ENCODE measurements around the gene NADSYN1.
A peak's percentile ranks its signal among the peaks of the same experiment; 100 is the strongest.

Gene NADSYN1

DNA sequence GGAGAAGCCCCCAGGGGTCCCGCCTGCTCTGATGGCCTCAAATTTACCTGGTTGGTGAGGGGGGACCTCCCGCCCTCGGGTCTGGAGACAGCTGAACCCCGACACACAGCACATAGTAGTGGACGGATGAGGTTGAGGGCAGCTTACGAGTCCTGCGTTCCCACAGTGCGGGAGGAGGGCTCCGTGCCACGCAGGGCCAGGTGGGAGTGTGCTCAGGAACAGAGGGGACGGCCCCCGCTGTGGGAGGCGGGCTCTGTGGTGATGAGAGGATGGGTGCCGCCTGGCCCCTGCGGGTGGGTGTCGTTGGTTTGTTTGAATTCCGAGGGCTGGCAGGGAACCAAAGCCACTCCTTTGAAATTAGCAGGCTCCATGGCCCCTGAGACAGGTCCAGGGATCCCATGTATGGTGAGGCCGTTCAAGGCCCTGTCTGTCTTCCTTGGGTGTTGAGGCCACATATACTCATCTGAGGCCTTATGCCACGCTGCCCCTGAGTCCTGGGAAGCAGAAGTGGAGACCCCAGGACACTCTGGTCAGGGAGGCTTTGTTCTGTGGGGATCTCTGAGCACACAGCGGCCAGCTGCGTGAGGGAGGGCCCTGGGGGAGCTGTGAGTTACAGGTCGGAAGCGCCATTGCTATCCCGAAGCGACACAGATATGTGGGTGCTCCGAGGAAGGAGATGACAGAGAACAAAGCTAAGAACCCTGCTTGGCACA, 21.9 kb downstream of the NADSYN1 start:
- no peak for DNase-seq

DNA sequence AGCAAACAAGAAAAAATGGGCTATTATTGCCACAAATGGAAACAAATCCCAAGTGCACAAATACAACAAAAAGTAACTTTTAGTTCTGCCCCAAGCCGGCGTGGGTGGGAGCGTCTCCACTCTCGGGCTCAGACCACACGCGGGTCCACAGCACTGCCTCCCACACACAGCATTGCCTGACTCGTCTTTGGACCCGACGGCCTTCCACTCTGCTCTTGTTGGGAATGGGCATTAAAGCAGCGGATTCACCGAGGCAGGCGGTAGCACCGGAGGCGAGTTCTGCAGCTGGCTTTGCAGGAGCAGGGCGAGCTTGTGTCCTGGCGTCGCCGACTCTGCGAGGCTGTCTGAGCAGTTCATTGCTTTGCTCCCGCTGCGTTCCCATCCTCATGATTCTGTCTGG, 23.0 kb downstream of the NADSYN1 start:
- no peak for DNase-seq

DNA sequence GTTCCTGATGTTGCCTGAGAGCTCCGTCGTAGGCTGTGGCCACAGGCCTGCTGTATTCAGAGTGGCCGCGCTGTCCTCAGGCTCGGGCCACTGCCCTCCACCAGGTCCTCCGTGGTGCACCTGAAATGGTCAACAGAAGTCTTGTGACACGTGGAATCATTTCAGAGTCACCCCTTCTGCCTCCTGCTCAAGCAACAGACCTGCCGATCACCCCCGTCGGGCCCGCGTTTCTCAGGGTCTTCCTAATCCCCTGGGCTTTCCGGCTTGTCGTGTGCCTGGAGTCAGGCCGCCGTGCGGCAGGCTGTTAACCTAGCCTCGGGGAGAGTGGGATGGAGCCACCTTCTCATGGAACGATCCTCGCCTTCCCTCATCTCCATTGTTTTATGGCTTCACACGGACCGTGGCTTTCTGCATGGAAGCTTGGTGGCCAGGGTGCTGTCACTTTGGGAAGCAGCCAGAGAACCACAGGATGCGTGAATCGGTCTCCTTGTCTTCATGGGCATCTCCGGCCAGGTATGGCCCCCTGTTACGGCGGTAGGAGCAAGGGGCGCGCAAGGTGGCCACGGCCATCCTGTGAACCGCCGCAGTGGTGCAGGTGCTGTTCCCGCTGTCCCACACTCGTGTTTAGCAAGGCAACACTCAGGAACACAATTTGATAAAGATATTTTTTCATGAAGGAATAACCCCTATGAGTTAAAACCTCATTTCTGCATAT, 24.1 kb downstream of the NADSYN1 start:
- no peak for DNase-seq

DNA sequence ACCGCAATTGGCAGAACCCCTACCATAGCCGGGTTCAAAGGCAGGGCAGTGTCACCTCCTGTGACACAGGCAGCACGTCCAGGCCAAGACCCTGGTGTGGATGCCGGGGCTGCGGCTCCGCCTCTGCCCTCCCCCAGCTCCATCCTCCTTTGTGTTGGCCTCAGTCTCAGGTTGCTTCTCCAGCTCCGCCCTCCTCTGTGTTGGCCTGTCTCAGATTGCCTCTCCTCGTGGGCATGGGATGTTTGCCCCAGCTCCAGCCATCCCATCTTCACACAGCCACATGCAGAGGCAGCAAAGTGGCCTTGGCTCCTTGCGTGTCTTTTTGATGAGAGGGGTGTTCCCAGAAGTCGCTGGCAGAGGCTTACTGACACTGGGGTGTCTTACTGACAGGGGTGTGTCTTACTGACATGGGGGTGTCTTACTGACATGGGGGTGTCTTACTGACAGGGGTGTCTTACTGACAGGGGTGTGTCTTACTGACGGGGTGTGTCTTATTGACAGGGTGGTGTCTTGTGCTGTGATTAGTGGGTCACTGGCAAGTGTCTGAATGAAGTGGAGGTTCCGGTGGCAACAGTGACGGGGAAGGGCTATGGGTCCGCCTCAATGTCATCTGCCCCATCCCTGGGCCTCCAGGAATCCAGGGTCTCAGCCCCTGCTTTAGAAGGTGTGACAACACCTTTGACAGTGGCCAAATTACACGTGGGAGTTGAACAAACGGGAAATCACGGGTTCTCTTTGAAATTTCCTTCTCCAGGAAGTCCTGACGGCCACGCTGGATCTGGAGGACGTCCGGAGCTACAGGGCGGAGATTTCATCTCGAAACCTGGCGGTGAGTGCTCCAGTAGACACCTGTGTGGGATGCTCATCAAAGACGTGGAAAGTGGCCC, 24.9 kb downstream of the NADSYN1 start:
- no peak for DNase-seq

DNA sequence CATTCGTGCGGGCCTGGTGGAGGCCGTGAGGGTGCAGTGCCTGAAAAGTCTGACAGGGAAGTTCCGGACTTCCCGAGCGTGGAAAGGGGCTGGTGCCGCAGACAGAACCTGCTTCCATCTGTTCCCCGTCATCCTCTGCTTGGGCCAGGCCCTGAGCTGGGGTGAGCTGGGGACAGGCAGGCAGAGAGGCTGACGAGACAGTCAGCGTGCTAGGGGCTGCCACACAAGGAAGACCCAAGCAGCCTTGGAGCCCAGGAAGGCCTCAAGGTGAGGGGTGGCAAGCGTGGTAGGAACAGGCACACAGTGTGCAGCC, 25.5 kb downstream of the NADSYN1 start:
- no peak for DNase-seq

DNA sequence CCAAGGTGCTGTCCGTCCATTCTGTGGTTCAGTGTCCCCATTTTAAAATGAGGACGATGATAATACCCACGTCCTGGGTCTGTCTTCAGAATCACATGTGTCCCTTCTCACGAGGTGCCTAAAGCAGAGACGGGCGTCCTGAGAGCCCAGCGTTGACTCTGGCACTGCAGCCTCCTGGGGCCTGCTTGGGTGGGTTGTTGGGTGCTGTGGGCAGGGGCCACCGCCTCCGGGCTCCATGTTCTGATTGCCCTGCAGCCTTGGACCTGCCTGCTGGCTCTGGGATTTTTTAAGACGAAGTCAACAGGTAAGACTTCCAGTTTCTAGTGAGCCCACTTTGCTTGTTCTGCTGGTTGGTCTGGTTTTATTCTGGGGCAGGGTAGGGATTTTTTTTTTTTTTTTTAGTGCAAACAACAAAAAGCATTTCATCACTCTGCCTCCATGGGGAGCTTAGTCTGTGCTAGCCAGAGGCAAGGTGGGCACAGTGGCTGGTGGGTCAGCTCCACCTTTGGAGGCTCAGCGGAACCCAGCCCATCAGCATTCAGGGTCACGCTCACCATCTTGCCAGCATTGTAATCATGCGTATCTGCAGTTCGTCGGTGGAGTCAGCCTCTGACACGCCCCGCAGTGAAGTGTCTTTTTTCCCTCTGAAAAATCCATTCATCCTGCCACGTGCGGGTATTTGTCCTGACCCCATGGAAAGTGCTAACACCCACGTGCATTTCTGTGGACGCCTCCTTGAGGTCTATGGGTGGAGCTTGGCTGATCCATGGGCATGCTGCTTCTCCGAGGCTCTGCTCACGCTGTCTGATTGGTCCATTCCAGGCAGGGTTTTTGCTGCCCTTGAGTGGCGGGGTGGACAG, 28.3 kb downstream of the NADSYN1 start:
- no peak for DNase-seq

DNA sequence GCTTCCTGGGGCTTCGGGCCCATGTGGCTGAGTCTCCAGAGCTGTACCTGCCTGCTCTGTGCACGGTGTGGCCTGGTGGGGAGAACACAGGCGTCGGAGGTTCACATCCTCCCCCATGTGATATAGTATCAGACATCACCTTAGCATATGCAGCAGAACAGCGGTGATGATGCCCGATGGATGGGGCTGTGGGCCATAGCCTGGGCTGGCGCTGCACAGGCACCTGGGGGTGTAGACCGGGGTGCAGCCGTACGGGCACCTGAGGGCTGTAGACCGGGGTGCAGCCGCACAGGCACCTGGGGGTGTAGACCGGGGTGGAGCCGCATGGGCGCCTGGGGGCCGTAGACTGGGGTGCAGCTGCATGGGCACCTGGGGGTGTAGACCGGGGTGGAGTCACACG, 29.2 kb downstream of the NADSYN1 start:
- DNase-seq, result no peak

DNA sequence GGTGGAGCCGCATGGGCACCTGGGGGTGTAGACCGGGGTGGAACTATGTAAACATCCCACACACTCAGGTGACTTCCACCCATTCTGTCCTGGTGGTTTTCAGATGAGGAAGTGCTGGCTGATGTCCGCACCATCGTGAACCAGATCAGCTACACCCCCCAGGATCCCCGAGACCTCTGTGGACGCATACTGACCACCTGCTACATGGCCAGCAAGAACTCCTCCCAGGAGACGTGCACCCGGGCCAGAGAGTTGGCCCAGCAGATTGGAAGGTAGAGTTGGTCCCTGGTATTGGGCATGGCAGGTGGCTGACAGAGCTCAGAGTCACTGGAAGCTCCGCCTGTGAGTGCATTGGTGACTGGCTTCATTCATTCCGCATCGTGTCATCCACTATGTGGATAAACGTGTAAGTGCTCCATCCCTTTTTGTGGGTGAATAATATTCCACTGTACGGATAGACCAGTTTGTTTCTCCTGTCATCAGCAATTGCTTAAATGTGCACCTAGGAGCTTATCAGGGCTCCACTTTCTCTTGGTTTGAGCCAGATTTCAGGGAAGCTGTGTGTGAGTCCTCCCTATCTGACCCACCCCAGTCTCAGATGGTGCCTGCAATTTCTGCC, 29.9 kb downstream of the NADSYN1 start:
- DNase-seq, result no peak

DNA sequence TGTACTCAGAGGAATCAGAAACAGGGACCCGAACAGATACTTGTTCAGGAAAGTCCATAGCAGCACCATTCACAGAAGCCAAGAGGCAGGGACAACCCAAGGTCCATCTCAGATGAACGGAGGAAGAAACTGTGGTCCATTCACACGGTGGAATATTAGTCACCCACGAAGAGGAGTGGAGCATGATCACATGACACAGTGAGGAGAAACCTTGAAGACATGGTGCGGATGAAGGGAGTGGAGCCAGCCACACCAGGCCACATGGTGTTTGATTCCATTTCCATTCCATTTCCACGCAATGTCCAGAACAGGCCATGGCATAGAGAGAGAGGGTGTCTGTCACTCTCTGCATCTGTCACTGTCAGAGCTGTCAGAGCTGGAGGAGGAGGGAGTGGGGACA, 30.7 kb downstream of the NADSYN1 start:
- no peak for DNase-seq

DNA sequence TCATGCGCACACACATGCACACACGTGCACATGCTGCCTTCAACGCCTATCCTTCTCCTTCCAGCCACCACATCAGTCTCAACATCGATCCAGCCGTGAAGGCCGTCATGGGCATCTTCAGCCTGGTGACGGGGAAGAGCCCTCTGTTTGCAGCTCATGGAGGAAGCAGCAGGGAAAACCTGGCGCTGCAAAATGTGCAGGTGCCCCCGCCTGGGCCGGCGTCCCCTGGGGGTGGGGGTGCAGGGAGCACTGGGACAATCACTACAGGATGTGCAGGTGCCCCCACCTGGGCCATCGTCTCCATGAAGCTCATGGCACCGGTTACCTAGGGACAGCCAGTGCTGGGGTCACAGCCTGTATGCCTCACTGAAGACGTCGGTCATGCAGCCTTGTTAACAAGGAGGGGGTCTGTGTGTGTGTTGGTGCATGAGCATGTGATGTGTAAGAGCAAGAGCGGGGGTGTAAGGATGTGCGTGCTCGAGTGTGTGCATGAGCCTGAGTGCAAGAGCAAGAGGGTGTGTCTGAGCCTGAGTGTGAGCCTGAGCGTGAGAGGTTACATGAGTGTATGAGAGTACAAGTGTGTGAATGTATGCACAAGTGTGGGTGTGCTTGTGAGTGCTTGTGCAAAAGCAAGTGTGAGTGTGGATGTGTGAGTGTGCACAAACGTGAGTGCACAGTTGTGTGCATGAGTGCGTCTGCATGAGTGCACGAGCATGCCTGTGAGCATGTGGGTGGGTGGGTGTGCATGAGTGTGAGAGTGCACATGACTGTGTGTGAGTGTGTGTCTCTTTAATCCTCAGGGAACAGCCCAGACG, 31.5 kb downstream of the NADSYN1 start:
- DNase-seq, result no peak

DNA sequence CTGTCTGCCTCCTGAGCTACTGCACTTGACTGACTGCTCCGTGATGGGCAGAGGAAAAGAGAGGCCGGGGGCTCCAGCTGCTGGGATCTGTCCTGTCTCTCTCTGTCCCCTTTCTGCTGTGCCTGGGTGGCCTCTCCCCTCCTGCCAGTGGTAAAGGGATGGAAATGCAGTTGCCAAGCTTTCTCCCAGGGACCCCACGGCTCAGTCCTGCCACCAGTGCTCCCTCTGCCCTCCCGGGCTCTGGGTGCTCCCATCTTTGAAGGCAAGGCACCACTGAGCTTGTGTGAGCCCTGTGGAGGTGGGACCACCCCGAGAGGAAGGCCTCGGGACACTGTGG, 32.0 kb downstream of the NADSYN1 start:
- DNase-seq, result no peak

DNA sequence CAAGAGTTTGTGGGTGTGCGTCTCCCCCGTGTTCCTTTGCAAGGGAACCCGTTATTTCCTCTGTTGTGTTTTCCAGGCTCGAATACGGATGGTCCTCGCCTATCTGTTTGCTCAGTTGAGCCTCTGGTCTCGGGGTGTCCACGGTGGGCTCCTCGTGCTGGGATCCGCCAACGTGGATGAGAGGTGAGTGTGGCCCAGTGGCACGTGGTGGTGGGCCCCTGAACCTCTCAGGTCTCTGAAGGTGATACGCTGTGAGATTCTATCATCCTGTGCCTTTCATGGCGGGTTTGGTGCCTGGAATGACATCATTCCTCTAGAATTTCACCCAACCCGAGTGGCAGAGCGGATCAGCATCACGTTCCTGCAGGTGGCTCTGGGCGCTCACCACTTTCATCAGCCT, 32.5 kb downstream of the NADSYN1 start:
- DNase-seq, result no peak

DNA sequence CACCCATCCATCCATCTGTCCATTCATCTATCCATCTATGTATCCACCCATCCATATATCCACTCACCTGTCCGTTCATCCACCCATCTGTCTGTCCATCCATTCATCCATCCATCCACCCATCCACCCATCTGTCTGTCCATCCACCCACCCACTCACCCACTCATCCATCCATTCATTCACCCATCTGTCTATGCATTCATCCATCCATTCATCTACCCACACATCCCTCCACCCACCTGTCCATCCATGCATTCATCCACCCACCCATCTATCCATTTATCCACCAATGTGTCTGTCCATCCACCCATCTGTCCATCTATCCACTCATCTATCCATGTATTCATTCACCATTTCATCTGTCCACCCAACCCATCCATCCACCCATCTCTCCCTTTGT, 33.3 kb downstream of the NADSYN1 start:
- no peak for DNase-seq

DNA sequence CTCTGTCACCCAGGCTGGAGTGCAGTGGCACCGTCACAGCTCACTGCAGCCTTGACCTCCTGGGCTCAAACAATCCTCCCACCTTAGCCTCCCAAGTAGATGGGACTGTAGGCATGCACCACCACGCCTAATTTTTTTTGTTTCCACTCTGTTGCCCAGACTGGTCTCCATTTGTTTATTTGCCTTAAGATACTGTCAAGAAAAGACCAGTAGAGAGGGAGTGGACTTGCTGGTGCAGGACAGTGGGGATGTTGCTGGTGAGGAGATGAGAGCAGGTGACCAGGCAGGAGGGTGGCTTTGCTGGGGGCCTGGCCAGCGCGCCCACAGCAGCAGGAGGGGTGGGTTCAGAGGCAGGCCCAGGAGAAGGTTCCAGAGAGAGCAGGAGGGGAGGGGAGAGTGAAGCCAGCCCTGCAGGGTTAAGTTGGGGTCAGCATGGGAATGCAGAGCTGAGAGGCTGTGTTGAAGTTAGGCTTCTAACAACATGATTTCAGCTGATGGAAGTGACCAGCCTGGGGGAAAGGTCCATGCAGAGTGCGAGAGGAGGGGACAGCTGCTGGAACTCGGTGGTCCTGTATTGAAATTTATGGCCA, 35.8 kb downstream of the NADSYN1 start:
- no peak for DNase-seq

DNA sequence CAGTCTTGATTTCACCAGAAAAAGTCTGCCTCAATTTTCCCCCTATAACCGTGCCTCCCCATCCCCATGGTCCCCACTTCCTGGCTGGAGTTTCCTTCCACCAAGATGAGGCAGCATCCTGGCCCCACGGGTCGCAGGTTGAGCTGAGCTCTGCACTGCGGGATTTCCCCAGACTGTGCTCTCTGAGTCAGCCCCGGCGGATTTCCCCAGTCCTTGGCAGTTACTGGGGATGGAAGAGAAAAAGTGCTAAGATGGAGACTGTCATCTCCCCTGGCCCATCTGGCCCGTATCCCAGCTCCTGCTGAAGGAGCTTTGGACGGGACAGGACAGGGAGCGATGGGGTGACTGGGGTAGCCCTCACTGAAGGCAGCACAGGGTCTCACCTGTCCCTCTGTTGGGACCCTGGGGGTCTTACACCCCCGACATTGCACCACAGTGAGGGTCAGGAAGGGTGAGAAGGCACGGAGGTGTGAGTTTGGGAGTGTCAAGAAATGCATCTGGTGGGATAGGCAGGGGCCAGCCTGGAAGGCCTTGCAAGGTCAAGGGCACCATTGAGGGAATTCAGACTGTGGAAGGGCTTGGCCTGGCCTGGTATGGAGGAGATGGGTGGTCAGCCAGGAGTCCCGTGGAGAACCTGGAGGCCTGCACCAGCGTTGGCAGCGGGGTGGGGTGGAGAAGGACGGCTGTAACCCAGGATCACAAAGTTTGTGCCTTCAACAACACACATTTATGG, 36.5 kb downstream of the NADSYN1 start:
- DNase-seq, result peak; percentile 50

DNA sequence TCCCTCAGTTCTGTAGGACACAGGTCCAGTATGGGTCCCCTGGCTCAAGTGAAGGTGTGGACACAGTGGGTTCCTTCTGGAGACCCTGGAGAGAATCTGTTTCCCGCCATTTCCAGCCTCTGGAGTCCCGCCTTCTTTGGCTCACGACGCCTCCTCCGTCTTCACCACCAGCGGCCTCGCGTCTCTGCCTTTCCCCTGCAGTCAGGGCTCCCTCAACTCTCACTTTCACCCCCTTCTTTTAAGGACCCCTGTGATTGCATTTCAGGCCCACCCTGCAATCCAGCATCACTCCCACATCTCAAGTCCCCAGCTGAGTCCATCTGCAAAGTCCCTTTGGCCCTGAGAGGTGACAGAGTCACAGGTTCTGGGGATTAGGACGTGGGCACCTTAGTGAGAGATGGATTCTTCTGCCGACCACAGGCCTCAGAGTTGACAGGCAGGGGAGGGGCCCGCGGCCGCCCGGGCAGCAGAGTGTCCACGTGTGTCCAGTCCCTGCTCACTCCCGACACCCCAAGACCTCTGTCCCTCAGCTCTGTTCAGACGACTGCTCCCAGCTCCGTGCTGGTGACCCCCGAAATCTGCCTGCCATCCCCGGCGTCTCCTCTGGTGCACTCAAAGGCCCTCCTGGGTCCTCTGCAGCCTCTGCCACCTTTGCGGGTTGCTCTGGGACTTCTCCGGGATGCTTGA, 37.2 kb downstream of the NADSYN1 start:
- no peak for DNase-seq

DNA sequence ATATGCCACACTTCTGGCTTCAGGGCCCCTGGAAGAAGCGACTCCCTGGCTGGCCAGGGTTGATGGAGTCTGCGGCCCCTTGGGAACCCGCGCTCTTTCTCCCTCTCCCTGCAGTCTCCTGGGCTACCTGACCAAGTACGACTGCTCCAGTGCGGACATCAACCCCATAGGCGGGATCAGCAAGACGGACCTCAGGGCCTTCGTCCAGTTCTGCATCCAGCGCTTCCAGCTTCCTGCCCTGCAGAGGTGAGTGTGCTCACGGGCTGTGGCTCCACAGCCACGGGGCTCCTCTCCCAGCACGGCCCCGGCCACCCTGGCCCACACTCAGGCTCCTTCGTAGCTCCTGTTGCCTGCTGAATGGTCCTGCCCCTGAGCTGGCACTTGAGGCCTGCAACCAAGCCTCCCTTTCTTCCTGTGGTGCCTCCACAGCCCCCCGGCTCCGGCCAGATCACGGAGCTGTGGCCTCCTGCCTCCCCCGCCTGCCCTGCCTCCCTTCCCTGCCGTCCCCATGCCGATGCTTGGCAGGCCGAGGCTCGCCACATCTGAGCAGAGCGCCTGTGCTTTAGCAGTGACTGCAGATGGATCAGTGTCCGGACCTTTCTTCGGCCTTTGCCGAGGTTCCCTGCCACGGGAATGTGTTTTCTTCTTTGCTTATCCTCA, 37.9 kb downstream of the NADSYN1 start:
- no peak for DNase-seq

DNA sequence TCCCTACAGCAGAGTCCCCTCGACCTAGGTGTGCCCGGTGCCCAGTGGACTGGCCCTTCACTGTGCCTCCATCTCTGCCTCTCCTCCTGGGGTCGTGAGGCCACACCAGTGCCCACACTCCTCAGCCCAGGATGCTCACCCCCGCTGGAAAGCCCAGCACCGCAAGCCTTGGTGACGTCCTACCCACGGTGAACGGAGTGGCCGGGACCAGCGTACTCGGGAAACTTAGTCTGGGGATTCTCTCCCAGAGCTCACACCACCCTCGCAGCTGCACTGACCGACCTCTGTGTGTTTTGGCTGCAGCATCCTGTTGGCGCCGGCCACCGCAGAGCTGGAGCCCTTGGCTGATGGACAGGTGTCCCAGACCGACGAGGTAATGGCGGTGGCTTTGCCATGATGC, 38.5 kb downstream of the NADSYN1 start:
- no peak for DNase-seq

DNA sequence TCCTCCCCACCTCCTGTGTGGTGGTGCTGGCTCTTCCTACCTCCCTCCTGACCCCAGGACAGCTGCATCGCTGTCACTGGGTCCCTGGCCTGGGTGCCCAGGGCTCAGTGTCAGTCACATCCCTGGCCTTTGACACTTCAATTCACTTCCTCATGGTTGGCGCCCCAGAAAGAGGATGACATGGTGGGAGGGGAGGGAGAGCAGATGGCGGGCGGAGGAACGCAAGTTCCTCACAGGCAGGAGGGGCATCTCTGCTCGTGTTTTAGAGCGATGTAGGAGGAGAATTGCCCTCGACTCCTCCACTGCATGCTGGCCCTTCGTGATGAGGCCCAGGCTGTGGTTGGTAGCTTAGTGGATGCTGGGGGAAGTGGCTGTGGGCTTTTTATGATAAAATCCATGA, 38.9 kb downstream of the NADSYN1 start:
- no peak for DNase-seq
